ENCODE measurements around the gene CHD1.
A peak's percentile ranks its signal among the peaks of the same experiment; 100 is the strongest.

CHD1 gene

DNA sequence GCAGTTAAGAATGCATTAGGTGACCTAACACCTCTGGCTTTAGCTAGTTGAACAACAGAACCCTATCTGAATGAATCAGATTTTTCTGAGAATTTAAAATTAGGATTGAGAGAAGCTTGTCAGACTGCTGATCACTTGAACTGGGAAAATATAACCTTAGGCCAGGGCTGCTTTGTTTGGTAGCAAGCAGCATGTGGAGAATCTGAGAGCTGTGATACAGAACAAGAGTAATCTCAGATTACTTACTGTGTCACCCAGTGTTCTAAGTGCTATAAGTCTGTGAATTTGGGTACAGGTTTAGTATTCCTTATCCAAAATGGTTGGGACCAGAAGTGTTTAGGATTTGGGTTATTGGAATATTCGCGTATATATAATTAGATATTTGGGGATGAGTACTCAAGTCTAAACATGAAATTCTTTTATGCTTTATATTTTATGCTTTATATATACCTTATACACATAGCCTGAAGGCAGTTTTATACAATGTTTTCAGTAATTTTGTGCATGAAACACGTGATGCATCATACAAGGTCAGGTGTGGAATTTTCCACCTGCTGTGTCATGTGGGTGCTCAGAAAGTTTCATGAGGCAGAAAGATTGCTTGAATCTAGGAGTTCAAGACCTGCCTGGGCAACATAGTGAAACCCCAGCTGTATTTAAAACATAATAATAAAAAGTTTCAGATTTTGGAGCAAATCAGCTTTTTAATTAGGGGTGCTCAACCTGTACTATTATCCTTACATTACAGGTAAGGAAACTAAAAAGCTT lies 8.3 kb upstream of the CHD1 start:
- no peak for DNase-seq (ENCODE audit: low read depth)

DNA sequence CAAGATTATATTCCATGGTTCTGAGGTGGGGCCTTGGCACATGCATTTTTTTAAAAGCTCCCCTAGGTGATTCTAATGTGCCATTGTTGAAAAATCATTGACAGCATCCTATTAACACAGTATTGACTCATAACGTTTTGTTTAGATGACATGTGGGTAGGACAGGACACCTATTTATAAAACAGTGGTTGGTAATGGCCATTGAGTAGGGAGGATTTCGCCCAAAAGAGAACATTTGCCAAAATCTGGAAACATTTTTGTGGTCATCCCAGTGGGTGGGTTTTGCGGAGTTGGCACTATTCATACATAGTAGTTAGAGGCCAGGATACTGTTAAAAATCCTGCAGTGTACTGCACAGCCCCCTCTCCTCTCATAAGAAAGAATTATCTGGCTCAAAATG lies 6.4 kb upstream of the CHD1 start:
- peak; percentile 21 for DNase-seq (ENCODE audit: low read depth)

DNA sequence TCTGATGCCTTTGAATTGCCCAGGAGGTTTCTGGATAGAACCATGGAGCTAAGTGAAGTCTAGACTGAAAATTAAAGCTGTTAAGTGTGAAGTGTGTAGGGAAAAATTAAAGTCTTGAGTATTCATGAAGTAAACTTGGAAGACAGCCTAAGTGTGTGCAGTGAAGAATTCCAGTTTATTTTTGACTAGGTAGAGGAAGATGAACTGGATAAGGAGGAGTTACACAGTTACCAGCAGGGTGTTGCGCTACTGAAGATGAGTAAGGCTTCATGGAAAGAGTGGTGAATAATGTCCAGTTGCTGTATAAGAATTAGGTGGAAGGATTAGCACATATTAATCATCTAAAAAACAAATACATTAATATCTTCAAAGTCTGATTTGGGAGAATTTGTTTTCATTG lies 5.7 kb upstream of the CHD1 start:
- DNase-seq (ENCODE audit: low read depth) = peak; percentile 37

DNA sequence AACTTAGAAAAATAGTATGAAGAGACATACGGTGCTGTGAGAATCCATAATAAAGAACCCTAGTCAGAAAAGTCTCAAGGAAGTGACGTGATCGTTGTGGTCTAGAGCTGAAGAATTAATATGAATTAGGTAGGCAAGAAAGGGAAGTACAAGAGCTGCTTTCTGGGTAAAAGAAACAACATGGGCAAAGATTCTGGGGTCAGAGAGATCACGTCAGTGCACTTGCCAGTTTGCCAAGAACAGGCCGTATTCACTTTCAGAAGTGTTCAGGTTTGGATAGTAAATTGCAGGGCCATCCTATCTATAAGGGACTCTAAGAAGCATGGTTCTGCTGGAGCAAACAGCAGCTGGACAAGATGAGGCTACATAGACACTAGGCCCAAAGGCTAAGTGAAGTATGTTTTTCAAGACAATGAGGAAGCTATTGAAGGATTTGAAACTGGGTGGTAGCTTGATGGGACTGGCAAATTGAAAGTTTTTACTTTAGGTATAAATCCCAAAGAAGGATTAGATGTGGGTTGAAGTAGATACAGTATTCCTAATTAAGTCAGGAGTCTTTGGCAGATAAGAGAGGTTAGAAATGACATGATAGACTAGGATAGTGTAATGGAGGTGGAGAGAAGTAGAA lies 4.8 kb upstream of the CHD1 start:
- DNase-seq (ENCODE audit: low read depth) = no peak

DNA sequence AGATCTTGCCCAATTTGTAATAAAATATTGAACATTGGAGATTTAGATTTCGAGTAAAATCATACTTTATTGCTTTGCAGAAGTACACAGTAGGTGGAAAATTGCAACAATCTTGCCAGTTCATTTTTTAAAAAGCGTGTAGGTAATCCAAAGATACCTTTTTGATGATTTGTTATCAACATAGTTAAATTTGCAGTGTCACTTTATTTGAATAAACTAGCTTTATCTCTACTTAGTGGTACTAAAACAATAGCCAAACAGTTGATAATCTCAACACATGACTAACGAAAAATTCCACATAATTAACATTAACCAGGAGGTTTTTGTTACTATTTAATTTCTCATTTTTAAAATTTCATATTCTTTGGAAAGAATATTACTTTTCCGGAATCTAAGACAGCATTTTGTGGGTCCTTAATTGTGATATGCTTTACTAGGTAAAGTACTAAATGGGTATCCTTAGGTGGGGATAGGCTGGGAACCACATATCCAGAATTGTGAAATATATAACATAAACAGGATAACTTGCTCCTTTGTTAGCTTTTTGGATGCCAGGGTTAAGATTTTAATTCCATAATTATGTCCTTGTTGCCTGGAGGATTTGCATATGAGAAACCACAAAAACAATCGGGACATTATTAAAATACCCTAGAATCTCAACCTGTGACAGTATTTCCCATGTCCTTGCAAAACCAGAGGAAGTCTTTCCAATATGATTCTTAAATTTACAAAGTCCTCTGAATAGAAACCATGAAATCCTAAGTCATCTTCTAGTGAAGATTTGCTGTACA lies 2.4 kb upstream of the CHD1 start:
- DNase-seq (ENCODE audit: low read depth) = no peak

DNA sequence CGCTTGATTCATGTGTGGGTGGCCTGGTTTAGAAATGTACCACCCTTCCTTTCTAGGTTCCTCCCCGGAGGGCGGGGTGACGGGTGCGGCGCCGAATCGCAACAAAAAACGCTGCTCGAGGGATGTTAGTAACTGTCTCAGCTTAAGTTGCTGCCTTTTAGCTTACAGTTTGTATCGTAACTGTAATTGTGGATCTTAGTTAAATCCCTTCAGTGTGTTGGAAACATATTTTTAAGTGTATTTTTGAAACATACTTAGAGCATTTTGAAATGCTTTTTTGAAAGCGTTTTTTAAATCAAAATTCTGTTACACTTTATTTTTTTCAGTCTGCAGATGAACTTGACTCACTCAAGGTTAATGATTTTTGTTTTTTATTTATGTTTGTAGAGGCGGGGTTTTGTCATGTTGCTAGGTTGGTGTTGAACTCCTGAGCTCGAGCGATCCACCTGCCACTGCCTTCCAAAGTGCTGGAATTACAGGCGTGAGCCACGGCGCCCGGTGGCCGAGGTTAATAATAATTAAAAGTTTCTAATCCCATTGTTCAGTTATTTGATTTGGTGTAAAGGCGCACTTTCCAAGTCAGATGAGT lies 997 bp upstream of the CHD1 start:
- peak; percentile 15 for DNase-seq (ENCODE audit: low read depth)

DNA sequence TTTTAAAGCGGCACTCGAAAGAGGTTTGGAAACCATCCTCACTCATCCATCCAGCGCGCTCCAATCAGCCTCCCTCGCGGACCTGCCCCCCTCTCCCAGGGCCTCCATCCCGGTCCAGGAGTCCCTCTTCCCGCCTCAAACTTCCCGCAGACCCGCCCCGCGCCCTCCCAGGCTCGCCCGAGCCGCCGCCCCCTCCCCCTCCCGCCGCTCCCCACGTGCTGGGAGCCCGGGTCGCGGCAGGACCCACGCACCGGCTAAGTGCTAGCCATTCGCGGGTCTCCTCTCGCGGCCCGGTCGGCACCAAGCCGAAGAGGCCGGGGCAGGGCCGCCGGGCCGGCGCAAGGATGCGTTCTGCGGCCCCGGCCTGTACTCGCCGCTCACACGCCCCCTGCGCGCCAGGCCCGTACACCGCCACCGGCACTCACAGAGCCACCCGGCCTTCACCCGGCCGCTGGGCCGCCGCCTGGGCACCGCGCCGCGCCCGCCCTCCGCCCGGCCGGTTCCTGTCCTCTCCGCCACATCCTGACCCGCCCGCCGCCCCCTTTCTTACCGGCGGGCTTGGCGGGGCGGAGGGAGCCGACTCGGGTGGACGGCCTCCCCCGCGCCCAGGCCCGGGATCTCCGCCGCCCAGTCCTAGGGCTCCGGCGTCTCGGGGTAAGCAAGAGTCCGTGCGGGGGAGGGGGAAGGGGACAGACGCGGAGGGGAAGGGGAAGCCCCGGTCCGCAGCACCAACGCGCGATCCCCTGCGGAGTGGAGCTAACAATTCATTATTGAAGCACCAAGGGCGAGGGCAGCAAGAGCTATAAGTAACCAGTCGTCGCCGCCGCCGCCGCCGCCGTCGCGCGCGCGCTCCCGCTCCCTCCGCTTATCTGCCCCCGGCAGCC lies 576 bp downstream of the CHD1 start:
- DNase-seq (ENCODE audit: low read depth) = peak; percentile 79

DNA sequence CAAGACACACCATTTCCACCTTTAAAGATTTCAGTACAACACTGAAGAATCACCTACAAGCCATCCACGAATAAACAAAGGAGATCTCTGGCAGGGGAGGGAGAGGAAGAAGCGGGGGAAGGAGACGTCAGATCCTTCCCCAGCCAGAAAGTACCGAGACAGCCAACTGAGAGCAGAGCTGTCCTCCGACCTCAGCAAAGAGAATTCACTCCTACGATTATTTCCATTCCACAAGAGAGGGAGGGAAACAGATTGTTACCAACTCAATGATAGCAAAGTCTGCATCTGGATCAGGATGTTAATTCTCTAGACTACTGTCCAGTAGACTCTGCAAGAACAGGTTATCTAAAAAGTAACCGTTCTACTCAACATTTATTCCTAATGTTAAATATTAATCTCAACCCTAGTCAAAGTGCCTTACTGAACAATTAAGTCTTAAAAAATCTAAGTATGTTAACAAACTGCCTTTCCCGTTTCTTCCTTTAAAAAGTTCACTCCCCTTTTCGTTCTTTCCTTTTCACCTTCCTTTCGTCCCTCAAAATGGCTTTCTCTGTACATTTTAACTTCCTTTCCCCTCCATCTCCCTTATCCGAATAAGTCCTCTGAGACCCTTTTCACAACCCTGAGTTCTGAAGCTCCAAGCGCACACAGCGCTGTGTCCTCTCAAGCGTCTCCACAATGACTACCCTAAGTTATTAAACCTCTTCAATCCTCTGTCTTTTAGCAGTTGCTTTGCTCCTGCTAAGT lies 1.4 kb downstream of the CHD1 start:
- DNase-seq (ENCODE audit: low read depth) = peak; percentile 71

DNA sequence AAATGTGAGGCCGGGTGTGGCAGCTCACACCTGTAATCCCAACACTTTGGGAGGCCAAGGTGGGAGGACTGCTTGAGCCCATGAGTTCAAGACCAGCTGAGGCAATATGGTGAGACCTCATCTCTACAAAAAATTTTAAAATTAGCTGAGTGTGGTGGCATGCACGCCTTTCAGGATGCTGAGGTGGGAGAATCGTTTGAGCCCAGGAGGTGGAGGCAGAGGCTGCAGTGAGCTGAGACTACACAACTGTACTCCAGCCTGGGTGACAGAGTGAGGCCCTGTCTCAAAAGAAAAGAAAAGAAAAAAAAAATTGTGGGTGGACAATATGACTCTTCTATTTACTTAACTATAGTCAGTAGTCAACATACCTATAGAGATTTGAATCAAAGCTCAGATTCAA lies 4.8 kb downstream of the CHD1 start:
- DNase-seq (ENCODE audit: low read depth) = no peak

DNA sequence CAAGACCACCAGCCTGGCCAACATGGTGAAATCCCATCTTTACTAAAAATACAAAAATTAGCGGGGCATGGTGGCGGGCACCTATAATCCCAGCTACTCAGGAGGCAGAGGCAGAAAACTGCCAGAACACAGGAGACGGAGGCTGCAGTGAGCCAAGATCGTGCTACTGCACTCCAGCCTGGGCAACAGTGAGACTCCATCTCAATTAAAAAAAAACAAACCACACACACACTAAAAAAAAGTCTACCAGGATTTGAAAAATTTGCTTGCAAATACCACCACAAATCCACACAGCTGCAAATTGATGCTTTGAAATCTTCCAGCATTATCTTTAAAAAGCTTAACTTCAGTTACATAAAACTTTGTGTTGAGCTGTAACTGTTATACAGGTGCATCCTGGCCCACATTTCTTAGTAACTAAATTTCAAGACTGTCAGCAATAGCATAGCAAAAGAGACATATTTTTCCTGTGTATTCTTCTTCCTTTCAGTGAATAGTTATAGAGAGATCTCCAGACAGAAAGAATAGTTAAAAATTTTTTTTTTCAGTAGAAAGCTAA lies 6.8 kb downstream of the CHD1 start:
- DNase-seq (ENCODE audit: low read depth) = no peak

DNA sequence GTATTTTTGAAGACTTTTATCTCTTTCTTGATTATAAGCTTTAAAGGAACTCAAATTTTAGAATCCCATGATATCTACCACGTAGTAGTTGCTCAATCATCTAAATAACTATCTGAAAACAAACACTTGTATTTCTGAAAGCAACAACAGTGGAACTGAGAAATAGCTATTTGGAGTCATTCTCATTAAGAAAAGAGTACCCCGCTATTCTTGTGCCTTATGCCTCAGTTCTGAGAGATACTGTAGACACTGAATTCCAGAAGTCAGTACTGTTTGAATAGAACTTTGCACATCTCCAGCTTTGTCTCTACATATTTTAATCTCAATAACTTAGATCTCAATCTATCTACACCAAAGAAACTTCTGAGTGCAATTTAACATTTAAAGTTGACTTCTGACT lies 11.4 kb downstream of the CHD1 start:
- DNase-seq (ENCODE audit: low read depth) = no peak

DNA sequence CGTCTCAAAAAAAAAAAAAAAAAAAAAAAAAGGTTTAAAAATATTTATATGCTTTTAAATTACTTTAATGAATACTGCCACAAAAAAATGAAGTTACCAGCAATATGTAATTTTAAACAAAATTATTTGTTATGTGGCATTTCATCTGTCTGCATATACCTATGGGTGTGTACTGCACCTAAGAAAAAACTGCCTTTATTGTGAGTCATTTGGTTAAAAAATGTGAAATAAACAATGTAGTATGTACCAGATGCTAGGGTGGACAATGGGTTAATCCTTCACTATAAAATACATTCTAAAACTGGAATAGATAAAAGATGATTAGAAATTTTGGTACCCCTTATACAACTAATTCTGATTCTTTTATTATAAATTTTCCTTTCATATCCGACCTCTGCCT lies 12.3 kb downstream of the CHD1 start:
- DNase-seq (ENCODE audit: low read depth) = no peak

DNA sequence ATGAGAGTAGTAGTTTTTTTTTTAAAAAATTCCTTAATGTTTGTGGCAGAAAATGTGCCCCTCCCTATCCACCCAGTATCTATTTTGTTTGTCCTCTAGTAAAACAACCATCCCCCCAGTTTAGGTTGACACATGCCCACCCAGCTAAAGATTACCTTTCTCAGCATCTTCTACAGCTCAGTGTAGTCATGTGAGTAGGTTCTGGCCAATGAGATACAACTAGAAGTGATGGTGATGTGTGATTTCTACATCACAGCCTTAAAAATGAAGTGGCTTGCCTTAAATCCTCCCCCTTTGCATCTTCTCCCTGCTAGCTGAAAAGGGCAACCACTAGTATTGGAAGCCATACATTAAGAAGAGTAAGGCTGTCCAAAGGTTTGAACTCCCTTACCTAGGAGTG lies 14.9 kb downstream of the CHD1 start:
- DNase-seq (ENCODE audit: low read depth) = no peak

DNA sequence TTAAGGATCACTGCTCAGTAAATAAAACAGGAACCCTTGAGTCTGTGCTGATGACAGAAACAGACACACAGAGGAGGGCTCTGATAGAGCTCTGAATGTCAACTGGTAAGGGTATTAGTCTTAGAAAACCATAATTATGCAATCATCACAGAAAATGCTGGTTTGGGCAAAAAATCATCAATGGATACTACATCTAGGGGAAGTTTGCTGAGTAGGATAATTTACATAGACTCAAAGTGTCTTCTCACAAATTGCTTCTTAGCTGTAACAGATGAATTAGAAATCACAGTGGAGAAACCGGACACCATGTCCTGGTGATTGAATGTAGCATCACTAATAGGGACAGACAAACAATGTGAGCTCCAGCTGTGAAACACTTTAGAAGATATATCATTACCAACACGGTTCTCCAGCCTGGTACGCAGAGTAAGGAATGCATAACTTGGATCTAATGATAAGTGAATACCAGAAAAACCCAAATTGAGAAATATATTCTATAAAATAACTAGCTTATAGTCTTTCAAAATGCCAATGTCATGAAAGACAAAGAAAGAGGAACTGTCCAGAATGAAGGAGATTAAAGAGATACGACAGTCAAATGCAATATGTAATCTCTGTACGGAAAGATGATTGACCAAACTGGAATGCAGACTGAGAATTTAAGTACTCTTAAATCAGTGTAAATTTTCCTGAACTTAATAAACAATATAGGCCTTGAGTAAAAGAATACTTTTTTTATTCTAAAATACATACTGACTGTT lies 17.3 kb downstream of the CHD1 start:
- peak; percentile 30 for DNase-seq (ENCODE audit: low read depth)

DNA sequence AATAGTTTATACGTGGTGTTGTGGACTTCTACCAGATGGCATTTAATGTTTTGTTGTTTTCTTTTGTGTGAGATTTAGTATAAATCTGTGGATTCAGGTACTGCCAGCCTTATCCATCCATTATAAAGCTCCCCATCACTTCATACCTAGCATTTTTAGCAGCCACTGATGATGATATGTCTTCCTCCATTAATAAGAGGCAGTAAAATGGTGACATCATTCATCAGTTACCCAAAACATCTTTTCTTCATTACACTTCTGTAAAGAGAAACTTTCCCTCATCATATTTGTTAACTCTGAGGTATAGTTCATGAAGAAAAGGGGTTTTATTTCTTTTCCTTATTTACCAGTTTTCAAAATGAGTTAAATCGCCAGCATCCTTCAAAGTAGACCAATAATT lies 19.4 kb downstream of the CHD1 start:
- DNase-seq (ENCODE audit: low read depth) = no peak

DNA sequence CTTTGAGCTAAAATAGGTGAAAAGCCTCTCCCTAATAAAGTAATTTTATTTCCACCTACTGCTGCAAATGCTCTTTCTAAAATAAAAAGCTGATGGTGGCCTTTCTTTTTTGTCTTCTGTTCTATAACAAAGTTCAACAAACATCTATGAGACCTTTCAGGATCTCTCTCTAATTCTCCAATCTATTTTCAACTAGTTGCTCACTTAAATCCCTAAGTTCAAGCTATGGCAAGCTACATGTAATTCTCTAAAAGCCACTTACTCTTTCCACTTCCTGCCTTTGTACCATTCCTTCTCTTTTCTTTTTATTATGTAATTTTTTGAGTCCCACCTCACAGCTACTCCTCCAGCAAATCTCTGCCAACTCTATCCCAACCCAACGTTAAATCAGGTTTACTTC lies 20.9 kb downstream of the CHD1 start:
- DNase-seq (ENCODE audit: low read depth) = no peak

DNA sequence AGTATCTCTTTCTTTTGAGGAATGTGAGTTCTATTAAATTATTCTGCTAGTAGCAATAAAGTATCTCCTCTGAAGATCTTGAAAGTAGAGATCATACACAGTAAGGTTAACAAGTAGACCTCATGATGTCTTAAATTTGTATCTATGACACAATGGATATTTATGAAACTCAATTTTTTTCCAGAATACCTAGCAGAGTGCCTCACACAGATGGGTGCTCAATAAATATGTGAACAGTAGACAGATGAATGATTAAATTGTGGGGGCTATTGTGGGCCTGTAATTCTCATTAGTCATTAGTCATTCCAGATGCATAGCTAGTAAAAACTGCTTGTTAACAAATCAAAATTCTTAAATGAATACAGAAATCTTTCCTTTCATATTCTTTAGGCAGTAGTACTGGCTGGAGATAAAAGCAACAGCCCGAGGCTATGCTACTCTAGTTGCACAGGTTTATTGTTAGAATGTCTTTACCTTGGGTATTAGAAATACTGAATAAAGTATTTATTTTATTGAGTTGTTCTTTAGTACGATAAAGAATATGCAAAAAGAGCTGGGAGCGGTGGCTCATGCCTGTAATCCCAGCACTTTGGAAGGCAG lies 22.0 kb downstream of the CHD1 start:
- DNase-seq (ENCODE audit: low read depth) = peak; percentile 43

DNA sequence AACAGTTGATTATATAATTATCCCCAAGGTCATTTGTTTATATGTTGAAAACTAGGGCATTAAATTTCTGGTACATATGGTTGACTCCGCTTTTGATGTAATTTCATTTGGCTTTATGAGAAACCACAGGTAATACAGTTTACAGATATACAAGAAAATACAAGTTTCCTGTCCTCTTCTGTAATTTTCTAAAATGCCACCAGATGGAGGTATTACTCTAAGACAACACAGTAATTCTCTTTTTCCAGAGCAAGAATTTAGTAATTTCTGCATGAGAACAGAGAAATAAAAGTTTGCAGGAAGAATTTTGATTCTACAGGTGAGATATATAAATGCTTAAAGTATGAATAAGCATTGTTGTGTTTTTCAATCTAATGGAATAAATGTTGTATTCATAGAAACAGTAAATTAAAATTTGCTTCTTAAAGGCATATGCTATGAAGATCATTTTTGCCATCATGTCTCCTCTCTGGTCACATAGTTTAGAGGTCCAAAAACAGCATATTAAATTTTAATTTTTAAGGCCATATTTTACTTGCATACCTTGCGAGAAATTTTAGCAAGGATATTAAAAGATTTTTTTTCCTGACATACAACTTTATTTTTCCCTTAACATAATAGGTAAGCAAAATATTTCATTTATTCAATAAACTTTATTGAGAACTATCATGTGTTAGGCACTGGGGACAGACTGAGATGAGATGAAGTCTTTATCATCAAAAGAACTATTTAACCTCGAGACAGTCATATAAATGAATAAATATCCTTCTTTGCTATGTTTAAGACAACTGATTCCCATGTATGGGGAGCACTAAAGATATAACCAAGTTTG lies 22.7 kb downstream of the CHD1 start:
- DNase-seq (ENCODE audit: low read depth) = peak; percentile 72

DNA sequence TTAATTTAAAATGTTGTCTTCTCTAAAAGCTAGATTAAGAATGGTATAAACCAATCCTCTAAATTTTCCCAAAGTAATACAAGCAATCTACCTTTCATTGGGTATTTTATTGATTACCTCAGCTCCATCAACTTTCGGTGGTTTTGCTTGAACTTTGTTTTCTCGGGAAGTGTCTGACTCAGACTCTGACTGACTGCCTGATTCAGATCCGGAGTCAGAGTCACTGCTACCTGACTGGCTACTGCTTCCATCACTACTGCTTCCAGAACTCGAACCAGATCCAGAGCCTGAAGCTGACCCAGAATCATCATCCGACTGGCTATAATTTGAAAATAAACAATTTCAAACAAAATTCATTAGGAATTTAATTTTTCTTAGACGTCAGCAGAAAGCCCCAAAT lies 24.0 kb downstream of the CHD1 start:
- DNase-seq (ENCODE audit: low read depth) = peak; percentile 86

Data from ELR (cell line).